Mesenchymal stem cell (in vitro differentiated cells and primary cell): ENCODE measurements around the gene AGFG1.

ENCODE experiments used
- DNase-seq: peaks from one replicate; pipeline ENCODE4 v3.0.0-alpha.2; 2013
- H2AFZ ChIP-seq: one replicate; pipeline ENCODE4 v1.6.1; 2013; ENCODE audit warnings: low read depth, mild to moderate bottlenecking, control low read depth, inconsistent platforms, low read length, moderate library complexity
- H2AK5ac ChIP-seq: 2 replicates; pipeline ENCODE4 v1.6.1; 2013; ENCODE audit warnings: low read length, moderate library complexity, mild to moderate bottlenecking, inconsistent platforms; ENCODE audit not compliant: severe bottlenecking
- H2BK120ac ChIP-seq: one replicate; pipeline ENCODE4 v1.6.1; 2013; ENCODE audit warnings: low read depth, mild to moderate bottlenecking, inconsistent platforms, low read length, moderate library complexity
- H2BK12ac ChIP-seq, 2 experiments: one replicate each; pipeline ENCODE4 v1.6.1; 2013; ENCODE audit warnings: inconsistent platforms in 2 of 2, low read length in 2 of 2, mild to moderate bottlenecking in 2 of 2, moderate library complexity in 2 of 2, control low read depth in 1 of 2
- H2BK15ac ChIP-seq: one replicate; pipeline ENCODE4 v1.6.1; 2013; ENCODE audit warnings: mild to moderate bottlenecking, low read depth, inconsistent platforms; ENCODE audit not compliant: poor library complexity, severe bottlenecking
- H2BK5ac ChIP-seq: 2 replicates; pipeline ENCODE4 v1.6.1; 2013; ENCODE audit warnings: low read depth, mild to moderate bottlenecking, low read length, control low read depth, inconsistent platforms; ENCODE audit not compliant: poor library complexity, severe bottlenecking
- H3K14ac ChIP-seq, 2 experiments: one replicate each; pipeline ENCODE4 v1.6.1; 2013; ENCODE audit warnings: inconsistent platforms in 2 of 2, low read length in 2 of 2, control low read depth in 1 of 2, mild to moderate bottlenecking in 1 of 2, moderate library complexity in 1 of 2
- H3K18ac ChIP-seq, 2 experiments: one replicate each; pipeline ENCODE4 v1.6.1; 2013; ENCODE audit warnings: inconsistent platforms in 2 of 2, low read length in 2 of 2, control low read depth in 1 of 2, low read depth in 1 of 2, mild to moderate bottlenecking in 1 of 2
- H3K23ac ChIP-seq, 2 experiments: one replicate each; pipeline ENCODE4 v1.6.1; 2013; ENCODE audit warnings: inconsistent platforms in 2 of 2, low read length in 2 of 2, mild to moderate bottlenecking in 2 of 2, moderate library complexity in 2 of 2, control low read depth in 1 of 2
- H3K27ac ChIP-seq: 2 replicates; pipeline ENCODE4 v1.5.1; 2013; ENCODE audit warnings: mild to moderate bottlenecking, moderate library complexity, low read length, control low read depth, inconsistent platforms; ENCODE audit not compliant: poor library complexity, severe bottlenecking
- H3K27me3 ChIP-seq, 2 experiments: 2 replicates each; pipeline versions ENCODE4 v1.6.1 to v1.7.0; 2013; ENCODE audit warnings: low read length in 2 of 2, mild to moderate bottlenecking in 2 of 2, moderate library complexity in 2 of 2, control low read depth in 1 of 2, inconsistent platforms in 1 of 2; ENCODE audit not compliant: control insufficient read depth in 1 of 2, insufficient read depth in 1 of 2
- H3K36me3 ChIP-seq, 2 experiments: 2 replicates each; pipeline versions ENCODE4 v1.6.1 to v1.7.0; 2013; ENCODE audit warnings: low read length in 2 of 2, control low read depth in 1 of 2, inconsistent platforms in 1 of 2, low read depth in 1 of 2, mild to moderate bottlenecking in 1 of 2; ENCODE audit not compliant: insufficient read depth in 2 of 2, control insufficient read depth in 1 of 2
- H3K4ac ChIP-seq, 2 experiments: one replicate each; pipeline ENCODE4 v1.6.1; 2013; ENCODE audit warnings: inconsistent platforms in 2 of 2, low read length in 2 of 2, mild to moderate bottlenecking in 2 of 2, moderate library complexity in 2 of 2, control low read depth in 1 of 2, low read depth in 1 of 2
- H3K4me1 ChIP-seq: 2 replicates; pipeline ENCODE4 v1.6.1; 2013; ENCODE audit warnings: low read depth, low read length, control low read depth; ENCODE audit not compliant: control insufficient read depth, insufficient read depth
- H3K4me2 ChIP-seq: 2 replicates; pipeline ENCODE4 v1.6.1; 2013; ENCODE audit warnings: low read length, mild to moderate bottlenecking, inconsistent platforms; ENCODE audit not compliant: poor library complexity, severe bottlenecking
- H3K4me3 ChIP-seq, 2 experiments: 2 replicates each; pipeline versions ENCODE4 v1.5.1 to v1.7.0; 2013; ENCODE audit warnings: low read length in 2 of 2, mild to moderate bottlenecking in 2 of 2, control low read depth in 1 of 2, low read depth in 1 of 2; ENCODE audit not compliant: insufficient read depth in 1 of 2
- H3K79me1 ChIP-seq: replicated peaks from 2 replicates; pipeline ENCODE4 v1.6.1; 2013; ENCODE audit warnings: mild to moderate bottlenecking, control low read depth, low read length, inconsistent platforms; ENCODE audit not compliant: poor library complexity, severe bottlenecking
- H3K9ac ChIP-seq: 2 replicates; pipeline ENCODE4 v1.7.0; 2013; ENCODE audit warnings: mild to moderate bottlenecking, low read length, moderate library complexity
- H3K9me3 ChIP-seq: 2 replicates; pipeline ENCODE4 v1.7.0; 2013; ENCODE audit warnings: mild to moderate bottlenecking, low read length; ENCODE audit not compliant: control insufficient read depth
- H4K8ac ChIP-seq: one replicate; pipeline ENCODE4 v1.6.1; 2013; ENCODE audit warnings: inconsistent platforms, mild to moderate bottlenecking, low read length, moderate library complexity
- H4K91ac ChIP-seq: one replicate; pipeline ENCODE4 v1.6.1; 2013; ENCODE audit warnings: mild to moderate bottlenecking, low read length, inconsistent platforms
- WGBS: methylation state at CpG from one replicate; pipeline ENCODE4 v1.1.7; 2013; ENCODE audit warnings: mixed read lengths; 5-methylcytosine and 5-hydroxymethylcytosine counted together

The AGFG1 gene

DNA sequence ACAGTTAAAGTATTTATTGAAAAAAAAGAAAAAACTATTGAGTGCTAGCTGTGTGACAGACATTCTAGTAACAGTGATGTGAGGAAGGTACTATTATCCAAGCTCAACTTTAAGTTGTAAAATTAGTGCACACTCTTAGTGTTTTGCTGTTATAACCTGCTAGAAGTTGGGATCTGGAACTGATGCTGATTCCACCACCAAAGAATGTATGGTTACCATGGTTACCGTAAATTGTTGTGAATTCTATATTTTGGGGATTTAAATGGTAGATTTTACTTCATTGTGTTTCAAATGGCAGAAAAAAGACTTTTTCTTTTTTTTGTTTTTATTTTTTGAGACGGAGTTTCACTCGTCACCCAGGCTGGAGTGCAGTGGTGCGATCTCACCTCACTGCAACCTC lies 5.3 kb downstream of the AGFG1 start:
- Histone ChIP-seq H2BK15ac (no peak overlapping the region), H3K4me2 (no peak overlapping the region), H2BK12ac (no peak overlapping the region), H4K8ac (no peak overlapping the region), H3K14ac (no peak overlapping the region), H3K27ac (no peak overlapping the region), H3K4me1 (peaks cover 1% of the 10 kb centered on the region), H3K4ac (no peak overlapping the region), H3K23ac (no peak overlapping the region), H3K79me1 (no peaks in the 10 kb centered on the region), H2AK5ac (no peak overlapping the region), H3K18ac (no peak overlapping the region), H3K36me3 (peaks cover 0 to 3% of the 10 kb centered on the region in 2 experiments), H2AFZ (no peak overlapping the region), H3K9me3 (no peaks in the 10 kb centered on the region), H3K9ac (no peak overlapping the region), H3K27me3 (no peaks in the 10 kb centered on the region), H2BK120ac (no peak overlapping the region), H2BK5ac (no peak overlapping the region), H4K91ac (no peak overlapping the region), H3K4me3 (no peak overlapping the region)
- peak; percentile 41 for DNase-seq
- 100% methylated on average over 4 of the region's 4 CpGs for WGBS

DNA sequence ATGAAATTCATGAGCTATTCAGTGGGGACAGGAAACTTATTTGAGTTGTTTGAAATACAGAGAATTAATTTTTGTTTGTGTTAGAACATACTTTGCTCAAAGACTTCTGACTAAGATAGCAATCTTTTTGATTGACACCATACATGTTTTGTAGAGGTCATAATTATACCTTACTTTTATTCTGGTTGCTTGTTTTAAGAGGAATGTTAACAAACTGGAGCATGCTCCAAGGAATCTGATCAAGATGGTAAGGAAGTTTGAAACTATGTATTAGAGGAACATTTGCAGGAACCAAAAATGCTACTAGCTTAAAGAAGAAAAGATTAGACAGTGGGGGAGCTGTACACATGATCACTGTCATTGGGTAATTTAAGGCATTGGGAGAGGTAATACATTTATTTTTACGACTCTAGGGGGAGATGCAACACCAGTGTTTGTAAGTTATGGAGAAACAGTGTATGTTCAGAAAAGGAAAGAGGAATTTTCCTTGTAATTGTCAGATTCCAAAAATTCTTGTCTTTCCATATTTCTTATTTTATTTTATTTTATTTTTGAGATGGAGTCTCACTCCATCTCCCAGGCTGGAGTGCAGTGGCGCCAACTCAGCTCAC lies 8.0 kb downstream of the AGFG1 start:
- DNase-seq = peak; percentile 56
- 100% methylated on average over 2 of the region's 2 CpGs for WGBS

DNA sequence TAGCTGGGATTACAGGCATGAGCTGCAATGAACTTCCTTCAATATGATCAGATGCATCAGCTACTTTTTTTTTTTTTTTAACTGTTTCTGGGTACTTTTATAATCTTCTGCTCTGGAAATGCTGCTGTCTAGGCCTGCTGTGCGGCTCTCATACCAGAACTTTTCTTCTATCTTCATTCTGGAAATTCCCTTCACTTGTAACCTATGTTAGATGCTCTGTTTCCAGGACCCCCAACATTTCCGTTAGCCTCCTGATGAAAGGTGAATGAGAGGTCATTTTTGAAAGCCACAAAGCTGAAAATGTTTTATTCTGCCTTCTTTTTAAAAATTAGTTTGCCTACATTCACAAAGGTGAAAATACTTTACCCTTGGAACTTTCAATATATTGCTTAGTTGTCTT lies 8.6 kb downstream of the AGFG1 start:
- no peak overlapping the region for H3K27ac ChIP-seq
- 100% methylated on average over 1 of the region's 2 CpGs for WGBS

More for the DNA sequence above, 8.0 kb downstream of the AGFG1 start:
- Histone ChIP-seq H2BK15ac (no peak overlapping the region), H3K9ac (peak overlapping the region; percentile 31), H3K9me3 (no peaks in the 10 kb centered on the region), H3K36me3 (no peaks in the 10 kb centered on the region), H2AK5ac (no peak overlapping the region), H2BK12ac (no peak overlapping the region), H3K27me3 (no peaks in the 10 kb centered on the region), H3K23ac (no peak overlapping the region), H3K4me3 (no peak overlapping the region), H3K4me1 (peaks cover 1% of the 10 kb centered on the region), H2BK120ac (no peak overlapping the region), H3K18ac (no peak overlapping the region), H4K8ac (no peak overlapping the region), H3K14ac (no peak overlapping the region), H3K4ac (no peak overlapping the region), H3K27ac (no peak overlapping the region), H3K4me2 (no peak overlapping the region), H3K79me1 (no peaks in the 10 kb centered on the region), H2AFZ (no peak overlapping the region), H4K91ac (no peak overlapping the region), H2BK5ac (no peak overlapping the region)

DNA sequence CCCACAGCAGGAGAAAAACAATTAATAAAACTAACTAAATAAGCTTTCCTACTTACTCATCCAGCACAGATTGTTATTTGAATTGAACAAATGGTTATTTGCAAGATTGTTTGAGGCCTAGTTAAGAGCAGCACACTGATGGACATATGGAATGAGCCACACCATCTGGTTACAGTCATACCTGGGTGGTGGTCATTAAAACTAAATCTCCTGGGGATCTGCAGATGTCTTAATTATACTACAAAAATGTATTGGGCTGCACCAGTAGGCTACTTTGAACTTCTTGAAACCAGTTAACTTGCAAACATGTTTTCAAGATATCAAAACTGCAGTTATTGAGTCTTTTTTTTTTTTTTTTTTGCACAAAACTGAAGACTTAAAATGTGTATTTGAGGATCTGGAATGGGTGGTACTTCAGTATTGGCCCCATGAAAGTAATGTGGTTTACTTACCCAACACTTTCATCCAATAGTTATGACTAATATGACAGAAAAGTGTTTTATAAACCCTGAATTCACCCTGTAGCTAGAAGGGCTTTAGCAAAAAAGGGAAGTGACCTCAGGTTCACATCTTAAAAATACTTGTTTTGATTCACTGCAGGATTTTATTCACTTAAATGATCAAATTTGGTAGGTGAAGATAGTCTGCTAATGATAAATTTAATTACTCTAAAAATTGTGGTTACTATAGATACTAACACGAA lies 10.8 kb downstream of the AGFG1 start:
- Histone ChIP-seq H3K23ac (no peak overlapping the region), H2AFZ (no peak overlapping the region), H3K9ac (peak overlapping the region; percentile 27), H2AK5ac (no peak overlapping the region), H2BK15ac (no peak overlapping the region), H2BK12ac (no peak overlapping the region), H3K79me1 (no peaks in the 10 kb centered on the region), H2BK5ac (no peak overlapping the region), H3K36me3 (no peaks in the 10 kb centered on the region), H4K8ac (no peak overlapping the region), H3K4ac (no peak overlapping the region), H3K4me2 (no peak overlapping the region), H3K4me1 (no peaks in the 10 kb centered on the region), H3K4me3 (no peak overlapping the region), H3K27ac (no peak overlapping the region), H3K14ac (no peak overlapping the region), H4K91ac (no peak overlapping the region), H3K27me3 (no peaks in the 10 kb centered on the region), H2BK120ac (no peak overlapping the region), H3K9me3 (no peaks in the 10 kb centered on the region), H3K18ac (no peak overlapping the region)
- no peak for DNase-seq
- no CpG with 5 or more reads among the region's 1 CpG for WGBS

More for the DNA sequence above, 8.6 kb downstream of the AGFG1 start:
- DNase-seq = no peak
- H2AFZ ChIP-seq = no peak overlapping the region
- no peak overlapping the region for H3K4ac ChIP-seq
- no peak overlapping the region for H4K8ac ChIP-seq
- H3K4me2 ChIP-seq = no peak overlapping the region
- no peak overlapping the region for H2BK12ac ChIP-seq
- no peaks in the 10 kb centered on the region for H3K27me3 ChIP-seq
- H3K9ac ChIP-seq = peak overlapping the region; percentile 31
- no peaks in the 10 kb centered on the region for H3K36me3 ChIP-seq
- no peak overlapping the region for H2BK120ac ChIP-seq
- H3K23ac ChIP-seq = no peak overlapping the region
- H3K4me3 ChIP-seq = no peak overlapping the region
- H2BK5ac ChIP-seq = no peak overlapping the region
- no peak overlapping the region for H4K91ac ChIP-seq
- no peaks in the 10 kb centered on the region for H3K79me1 ChIP-seq
- H3K9me3 ChIP-seq = no peaks in the 10 kb centered on the region
- no peak overlapping the region for H3K18ac ChIP-seq
- no peak overlapping the region for H2BK15ac ChIP-seq
- no peak overlapping the region for H3K14ac ChIP-seq
- no peak overlapping the region for H2AK5ac ChIP-seq
- peaks cover 1% of the 10 kb centered on the region for H3K4me1 ChIP-seq
